Measurements from ENCODE around the gene SMARCC1.
A peak's percentile ranks its signal among the peaks of the same experiment; 100 is the strongest.

Gene SMARCC1

GRCh38 chr3:47612879-47613278, 168.8 kb downstream of the SMARCC1 start:
- H3K4me3 ChIP-seq (ENCODE audit: low read depth, low read length) = no peak overlapping the region
- DNase-seq (ENCODE audit: low read depth, low spot score) = peak; percentile 7
- no peak for TF ChIP-seq CTCF (IDR thresholded peaks at IDR 0.05; ENCODE audit: insufficient read depth, low read length, missing control alignments)
- POLR2A ChIA-PET = no interaction called here
- CTCF ChIA-PET = interaction anchor here (0.6 to 1.4 kb wide), 3 partner anchors 10 to 48 kb away, joined by 3 read pairs; no protein-coding TSS in a partner anchor

- no peak overlapping the region for H3K4me3 ChIP-seq (ENCODE audit: low read depth, low read length)
- POLR2A ChIA-PET = no interaction called here
- peak; percentile 60 for DNase-seq (ENCODE audit: low read depth, low spot score)
- CTCF ChIA-PET = interaction anchor here (0.6 to 1.1 kb wide), 2 partner anchors 9 to 49 kb away, joined by 3 read pairs; no protein-coding TSS in a partner anchor
- no peak for TF ChIP-seq CTCF (IDR thresholded peaks at IDR 0.05; ENCODE audit: insufficient read depth, low read length, missing control alignments)
Measured at GRCh38 chr3:47612178-47612577, 169.5 kb downstream of the SMARCC1 start.

GRCh38 chr3:47611576-47611975, 170.1 kb downstream of the SMARCC1 start:
- DNase-seq (ENCODE audit: low read depth, low spot score) = no peak
- H3K4me3 ChIP-seq (ENCODE audit: low read depth, low read length) = no peak overlapping the region
- ChIA-PET CTCF (no interaction called here), POLR2A (no interaction called here)
- no peak for TF ChIP-seq CTCF (IDR thresholded peaks at IDR 0.05; ENCODE audit: insufficient read depth, low read length, missing control alignments)

- CTCF ChIA-PET = no interaction called here
- TF ChIP-seq CTCF (IDR thresholded peaks at IDR 0.05; ENCODE audit: insufficient read depth, low read length, missing control alignments) = no peak
- H3K4me3 ChIP-seq (ENCODE audit: low read depth, low read length) = no peak overlapping the region
- DNase-seq (ENCODE audit: low read depth, low spot score) = no peak
- POLR2A ChIA-PET = no interaction called here
Measured at GRCh38 chr3:47610583-47610982, 171.1 kb downstream of the SMARCC1 start.

GRCh38 chr3:47607335-47607734, 174.4 kb downstream of the SMARCC1 start:
- no peak for DNase-seq (ENCODE audit: low read depth, low spot score)
- TF ChIP-seq CTCF (IDR thresholded peaks at IDR 0.05; ENCODE audit: insufficient read depth, low read length, missing control alignments) = no peak
- ChIA-PET CTCF (no interaction called here), POLR2A (no interaction called here)
- no peak overlapping the region for H3K4me3 ChIP-seq (ENCODE audit: low read depth, low read length)

GRCh38 chr3:47606165-47606564, 175.5 kb downstream of the SMARCC1 start:
- ChIA-PET CTCF (no interaction called here), POLR2A (no interaction called here)
- DNase-seq (ENCODE audit: low read depth, low spot score) = no peak
- TF ChIP-seq CTCF (IDR thresholded peaks at IDR 0.05; ENCODE audit: insufficient read depth, low read length, missing control alignments) = no peak
- H3K4me3 ChIP-seq (ENCODE audit: low read depth, low read length) = no peak overlapping the region

Measured in AG04449 (cell line).